ENCODE data around the gene GAL. TPM values are rescaled to one million over a fixed set of nuclear protein-coding genes. Genes with fewer than 3 reads are reported as not detected.
"Not testable (repeated sequence)": the region's sequence is repeated elsewhere in the genome, so short reads cannot be mapped to it uniquely, and the experiment has no call there.

Gene GAL, protein sequence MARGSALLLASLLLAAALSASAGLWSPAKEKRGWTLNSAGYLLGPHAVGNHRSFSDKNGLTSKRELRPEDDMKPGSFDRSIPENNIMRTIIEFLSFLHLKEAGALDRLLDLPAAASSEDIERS
- polyA plus RNA-seq (2013, experiment 1 of 4) = 1.3 TPM
- 1.5 TPM for polyA plus RNA-seq (2013, experiment 2 of 4)
- polyA plus RNA-seq (2013, experiment 3 of 4) = 2.0 TPM
- 1.5 TPM for polyA plus RNA-seq (2013, experiment 4 of 4)

GRCh38 chr11:68684385-68685356 lies at the start of gene GAL:
Gene GAL (plus strand): TSS chr11:68684544. CDS start chr11:68684924, 380 bp downstream.
- Histone ChIP-seq H3K27me3 (ENCODE audit: control insufficient read depth, insufficient read depth, low read length, poor library complexity, severe bottlenecking) (peaks cover 54% of the 10 kb centered on the region), H3K4me1 (ENCODE audit: control insufficient read depth, insufficient read depth, low read length) (peaks cover 6% of the 10 kb centered on the region), H3K36me3 (ENCODE audit: control insufficient read depth, insufficient read depth, low read length) (no peaks in the 10 kb centered on the region), H3K27ac (ENCODE audit: insufficient read depth, low read depth, low read length, poor library complexity, severe bottlenecking) (no peak within 1 kb of the TSS), H3K4me3 (ENCODE audit: insufficient read depth, low read depth, low read length) (peak within 1 kb of the TSS; percentile 43), H3K9me3 (ENCODE audit: control insufficient read depth, low read length) (no peaks in the 10 kb centered on the region)
- WGBS, 2 experiments = 1% methylated on average over 113 of the region's 113 CpGs

- H3K9me3 ChIP-seq (ENCODE audit: control insufficient read depth, low read length); H3K27me3 ChIP-seq (ENCODE audit: control insufficient read depth, insufficient read depth, low read length, poor library complexity, severe bottlenecking); H3K36me3 ChIP-seq (ENCODE audit: control insufficient read depth, insufficient read depth, low read length); H3K4me1 ChIP-seq (ENCODE audit: control insufficient read depth, insufficient read depth, low read length); H3K4me3 ChIP-seq (ENCODE audit: insufficient read depth, low read depth, low read length); H3K27ac ChIP-seq (ENCODE audit: insufficient read depth, low read depth, low read length, poor library complexity, severe bottlenecking): not testable (repeated sequence)
- 89% methylated on average over 7 of the region's 7 CpGs for WGBS, 2 experiments
Observed at GRCh38 chr11:68634606-68635005, 49.7 kb upstream of the GAL start.

DNA sequence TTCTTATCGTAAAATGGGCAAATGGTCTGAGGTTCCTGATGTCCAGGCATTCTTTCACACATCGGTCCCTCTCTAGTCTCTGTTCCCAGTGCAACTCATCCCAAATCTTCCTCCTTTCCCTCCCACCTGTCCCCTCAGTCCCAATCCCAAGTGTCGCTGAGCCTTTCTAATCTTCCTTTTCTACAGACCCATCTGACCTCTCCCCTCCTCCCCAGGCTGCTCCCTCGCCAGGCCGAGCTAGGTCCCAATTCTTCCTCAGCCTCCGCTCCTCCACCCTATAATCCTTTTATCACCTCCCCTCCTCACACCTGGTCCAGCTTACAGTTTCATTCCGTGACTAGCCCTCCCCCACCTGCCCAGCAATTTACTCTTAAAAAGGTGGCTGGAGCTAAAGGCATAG lies 49.2 kb upstream of the GAL start:
- not testable (repeated sequence) for H3K27ac ChIP-seq (ENCODE audit: insufficient read depth, low read depth, low read length, poor library complexity, severe bottlenecking); H3K27me3 ChIP-seq (ENCODE audit: control insufficient read depth, insufficient read depth, low read length, poor library complexity, severe bottlenecking); H3K4me1 ChIP-seq (ENCODE audit: control insufficient read depth, insufficient read depth, low read length); H3K9me3 ChIP-seq (ENCODE audit: control insufficient read depth, low read length); H3K36me3 ChIP-seq (ENCODE audit: control insufficient read depth, insufficient read depth, low read length); H3K4me3 ChIP-seq (ENCODE audit: insufficient read depth, low read depth, low read length)
- 61 to 62% methylated on average over 5 to 6 of the region's 7 CpGs for WGBS, 2 experiments

- H3K27ac ChIP-seq (ENCODE audit: insufficient read depth, low read depth, low read length, poor library complexity, severe bottlenecking); H3K27me3 ChIP-seq (ENCODE audit: control insufficient read depth, insufficient read depth, low read length, poor library complexity, severe bottlenecking); H3K4me1 ChIP-seq (ENCODE audit: control insufficient read depth, insufficient read depth, low read length); H3K9me3 ChIP-seq (ENCODE audit: control insufficient read depth, low read length); H3K4me3 ChIP-seq (ENCODE audit: insufficient read depth, low read depth, low read length); H3K36me3 ChIP-seq (ENCODE audit: control insufficient read depth, insufficient read depth, low read length): not testable (repeated sequence)
- WGBS, 2 experiments = 92 to 97% methylated on average over 6 to 8 of the region's 10 CpGs
Observed at GRCh38 chr11:68635883-68636282, 48.5 kb upstream of the GAL start.

DNA sequence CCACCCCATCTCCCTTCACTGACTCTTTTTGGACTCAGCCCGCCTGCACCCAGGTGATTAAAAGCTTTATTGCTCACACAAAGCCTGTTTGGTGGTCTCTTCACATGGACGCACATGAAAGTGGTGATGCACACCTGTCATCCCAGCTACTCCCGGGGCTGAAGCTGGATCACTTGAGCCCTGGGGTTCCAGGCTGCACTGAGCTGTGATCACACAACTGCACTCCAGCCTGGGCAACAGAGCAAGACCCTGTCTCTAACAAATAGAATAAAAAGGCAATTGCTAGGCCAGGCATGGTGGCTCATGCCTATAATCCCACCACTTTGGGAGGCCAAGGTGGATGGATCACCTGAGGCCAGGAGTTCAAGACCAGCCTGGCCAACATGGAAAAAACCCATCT lies 45.0 kb upstream of the GAL start:
- WGBS, 2 experiments = 83 to 86% methylated on average over 3 of the region's 3 CpGs
- H3K4me1 ChIP-seq (ENCODE audit: control insufficient read depth, insufficient read depth, low read length); H3K27ac ChIP-seq (ENCODE audit: insufficient read depth, low read depth, low read length, poor library complexity, severe bottlenecking); H3K27me3 ChIP-seq (ENCODE audit: control insufficient read depth, insufficient read depth, low read length, poor library complexity, severe bottlenecking); H3K4me3 ChIP-seq (ENCODE audit: insufficient read depth, low read depth, low read length); H3K9me3 ChIP-seq (ENCODE audit: control insufficient read depth, low read length); H3K36me3 ChIP-seq (ENCODE audit: control insufficient read depth, insufficient read depth, low read length): not testable (repeated sequence)

DNA sequence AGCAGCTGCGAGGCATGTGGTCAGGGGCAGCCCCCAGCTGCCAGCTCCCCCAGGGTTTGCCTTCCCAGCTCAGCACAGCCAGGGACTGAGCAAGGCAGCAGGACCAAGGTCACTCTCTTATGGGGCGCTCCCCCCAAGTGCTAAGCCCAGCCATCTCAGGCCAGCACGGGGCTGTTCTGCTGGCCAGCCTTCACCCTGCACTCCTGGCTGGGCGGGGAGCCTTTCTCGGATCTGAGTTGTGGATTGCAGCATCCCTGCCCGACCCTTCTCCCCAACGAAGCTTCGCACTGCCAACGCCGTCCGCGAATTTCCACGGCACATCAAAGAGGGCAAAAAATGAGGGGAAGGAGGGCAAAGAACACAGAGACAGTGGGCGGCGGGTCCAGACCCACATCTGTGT lies 42.5 kb upstream of the GAL start:
- H3K9me3 ChIP-seq (ENCODE audit: control insufficient read depth, low read length) = no peaks in the 10 kb centered on the region
- H3K27me3 ChIP-seq (ENCODE audit: control insufficient read depth, insufficient read depth, low read length, poor library complexity, severe bottlenecking) = no peaks in the 10 kb centered on the region
- no peak overlapping the region for H3K27ac ChIP-seq (ENCODE audit: insufficient read depth, low read depth, low read length, poor library complexity, severe bottlenecking)
- H3K4me1 ChIP-seq (ENCODE audit: control insufficient read depth, insufficient read depth, low read length) = no peaks in the 10 kb centered on the region
- WGBS, 2 experiments = 93 to 95% methylated on average over 15 of the region's 15 CpGs
- H3K4me3 ChIP-seq (ENCODE audit: insufficient read depth, low read depth, low read length) = no peak overlapping the region
- H3K36me3 ChIP-seq (ENCODE audit: control insufficient read depth, insufficient read depth, low read length) = no peaks in the 10 kb centered on the region

DNA sequence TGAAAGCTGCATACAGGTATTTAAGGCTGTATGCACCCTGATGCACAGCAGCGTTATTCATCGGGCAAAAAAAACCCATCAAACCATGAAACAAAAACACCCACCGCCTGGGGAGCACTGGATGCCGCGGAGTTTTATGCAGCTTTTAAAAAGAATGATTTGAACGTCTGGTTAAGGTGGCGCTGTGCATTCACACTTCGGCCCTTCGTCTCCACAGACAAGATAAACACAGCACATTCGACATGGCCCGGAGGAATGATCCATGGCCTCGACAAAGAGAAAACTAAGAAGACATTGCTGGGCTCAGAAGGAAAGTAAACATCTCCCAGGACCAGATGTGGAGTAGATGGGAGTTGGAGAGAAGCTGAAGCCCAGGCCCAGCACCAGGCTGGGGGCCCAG lies 40.8 kb upstream of the GAL start:
- H3K9me3 ChIP-seq (ENCODE audit: control insufficient read depth, low read length) = no peaks in the 10 kb centered on the region
- no peaks in the 10 kb centered on the region for H3K4me1 ChIP-seq (ENCODE audit: control insufficient read depth, insufficient read depth, low read length)
- no peaks in the 10 kb centered on the region for H3K36me3 ChIP-seq (ENCODE audit: control insufficient read depth, insufficient read depth, low read length)
- 67 to 68% methylated on average over 12 of the region's 12 CpGs for WGBS, 2 experiments
- H3K4me3 ChIP-seq (ENCODE audit: insufficient read depth, low read depth, low read length) = no peak overlapping the region
- H3K27me3 ChIP-seq (ENCODE audit: control insufficient read depth, insufficient read depth, low read length, poor library complexity, severe bottlenecking) = no peaks in the 10 kb centered on the region
- H3K27ac ChIP-seq (ENCODE audit: insufficient read depth, low read depth, low read length, poor library complexity, severe bottlenecking) = no peak overlapping the region

- H3K9me3 ChIP-seq (ENCODE audit: control insufficient read depth, low read length) = no peaks in the 10 kb centered on the region
- H3K4me1 ChIP-seq (ENCODE audit: control insufficient read depth, insufficient read depth, low read length) = no peaks in the 10 kb centered on the region
- H3K27ac ChIP-seq (ENCODE audit: insufficient read depth, low read depth, low read length, poor library complexity, severe bottlenecking) = no peak overlapping the region
- no peaks in the 10 kb centered on the region for H3K36me3 ChIP-seq (ENCODE audit: control insufficient read depth, insufficient read depth, low read length)
- H3K27me3 ChIP-seq (ENCODE audit: control insufficient read depth, insufficient read depth, low read length, poor library complexity, severe bottlenecking) = no peaks in the 10 kb centered on the region
- H3K4me3 ChIP-seq (ENCODE audit: insufficient read depth, low read depth, low read length) = no peak overlapping the region
- WGBS, 2 experiments = 88 to 94% methylated on average over 1 of the region's 1 CpG
Observed at GRCh38 chr11:68646832-68647231, 37.5 kb upstream of the GAL start.

GRCh38 chr11:68649851-68650555 lies 34.3 kb upstream of the GAL start:
- no peaks in the 10 kb centered on the region for H3K27me3 ChIP-seq (ENCODE audit: control insufficient read depth, insufficient read depth, low read length, poor library complexity, severe bottlenecking)

DNA sequence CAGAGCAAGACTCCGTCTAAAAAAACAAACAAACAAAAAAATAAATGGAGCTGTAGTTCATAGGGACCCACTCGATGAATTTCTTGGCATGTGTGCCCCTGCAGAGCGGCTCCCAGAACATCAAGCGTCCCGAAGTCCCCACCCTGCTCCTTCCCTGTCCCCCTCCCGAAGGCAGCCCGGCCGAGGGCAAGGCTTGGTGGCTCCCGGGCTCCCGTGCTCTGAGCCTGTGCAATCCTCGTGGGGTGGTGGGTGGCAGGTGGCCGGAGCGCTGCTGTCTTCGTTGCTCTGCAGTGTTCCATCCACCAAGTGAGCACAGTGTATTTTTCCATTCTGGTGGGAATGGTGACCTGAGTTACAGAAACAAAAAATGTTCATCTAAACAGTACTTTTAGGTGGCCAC lies 33.5 kb upstream of the GAL start:
- Histone ChIP-seq H3K27ac (ENCODE audit: insufficient read depth, low read depth, low read length, poor library complexity, severe bottlenecking) (no peak overlapping the region), H3K36me3 (ENCODE audit: control insufficient read depth, insufficient read depth, low read length) (no peaks in the 10 kb centered on the region), H3K27me3 (ENCODE audit: control insufficient read depth, insufficient read depth, low read length, poor library complexity, severe bottlenecking) (no peaks in the 10 kb centered on the region), H3K9me3 (ENCODE audit: control insufficient read depth, low read length) (peaks cover 3% of the 10 kb centered on the region), H3K4me1 (ENCODE audit: control insufficient read depth, insufficient read depth, low read length) (no peaks in the 10 kb centered on the region), H3K4me3 (ENCODE audit: insufficient read depth, low read depth, low read length) (no peak overlapping the region)
- WGBS, 2 experiments = 92 to 96% methylated on average over 14 of the region's 14 CpGs

More at GRCh38 chr11:68649851-68650555, 34.3 kb upstream of the GAL start:
- Histone ChIP-seq H3K4me3 (ENCODE audit: insufficient read depth, low read depth, low read length) (no peak overlapping the region), H3K36me3 (ENCODE audit: control insufficient read depth, insufficient read depth, low read length) (no peaks in the 10 kb centered on the region), H3K27ac (ENCODE audit: insufficient read depth, low read depth, low read length, poor library complexity, severe bottlenecking) (no peak overlapping the region), H3K4me1 (ENCODE audit: control insufficient read depth, insufficient read depth, low read length) (no peaks in the 10 kb centered on the region), H3K9me3 (ENCODE audit: control insufficient read depth, low read length) (no peaks in the 10 kb centered on the region)
- 86% methylated on average over 38 of the region's 38 CpGs for WGBS, 2 experiments
